Inflammatory macrophage treated with lipopolysaccharide for 4 hours (primary cell): ENCODE results near the gene MEAF6.
A peak's percentile ranks its signal among the peaks of the same experiment; 100 is the strongest.
"Not testable (repeated sequence)": the region's sequence is repeated elsewhere in the genome, so short reads cannot be mapped to it uniquely, and the experiment has no call there.

Experiments
- DNase-seq: peaks from one replicate; pipeline ENCODE4 v3.0.0-alpha.2; 2020

MEAF6 gene

GRCh38 chr1:37529888-37530287 is 15.3 kb upstream of the MEAF6 start:
- not testable (repeated sequence) for DNase-seq

- DNase-seq = no peak
Measured at GRCh38 chr1:37519613-37520012, 5.0 kb upstream of the MEAF6 start.

GRCh38 chr1:37518929-37519328 is 4.4 kb upstream of the MEAF6 start:
- DNase-seq = not testable (repeated sequence)

GRCh38 chr1:37518241-37518640 is 3.7 kb upstream of the MEAF6 start:
- not testable (repeated sequence) for DNase-seq

DNA sequence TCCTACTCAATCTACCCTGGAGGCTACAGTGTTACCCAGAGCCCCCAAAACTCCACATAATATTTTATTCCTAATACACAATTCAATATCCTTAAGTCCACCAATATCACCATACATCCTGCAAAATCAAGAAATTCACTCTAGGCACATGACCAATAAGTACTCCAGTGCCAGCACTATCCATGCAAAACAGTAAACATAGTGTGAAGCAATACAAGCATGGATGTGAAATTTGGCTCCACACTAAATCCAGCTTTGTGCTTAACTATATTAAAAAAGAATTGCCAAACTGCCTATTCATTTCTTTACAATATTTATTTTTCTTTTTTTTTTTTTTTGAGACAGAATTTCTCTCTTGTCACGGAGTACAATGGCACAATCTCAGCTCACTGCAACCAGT is 3.0 kb upstream of the MEAF6 start:
- no peak for DNase-seq

GRCh38 chr1:37515185-37516034 is 844 bp upstream of the MEAF6 start:
- DNase-seq = no peak

DNA sequence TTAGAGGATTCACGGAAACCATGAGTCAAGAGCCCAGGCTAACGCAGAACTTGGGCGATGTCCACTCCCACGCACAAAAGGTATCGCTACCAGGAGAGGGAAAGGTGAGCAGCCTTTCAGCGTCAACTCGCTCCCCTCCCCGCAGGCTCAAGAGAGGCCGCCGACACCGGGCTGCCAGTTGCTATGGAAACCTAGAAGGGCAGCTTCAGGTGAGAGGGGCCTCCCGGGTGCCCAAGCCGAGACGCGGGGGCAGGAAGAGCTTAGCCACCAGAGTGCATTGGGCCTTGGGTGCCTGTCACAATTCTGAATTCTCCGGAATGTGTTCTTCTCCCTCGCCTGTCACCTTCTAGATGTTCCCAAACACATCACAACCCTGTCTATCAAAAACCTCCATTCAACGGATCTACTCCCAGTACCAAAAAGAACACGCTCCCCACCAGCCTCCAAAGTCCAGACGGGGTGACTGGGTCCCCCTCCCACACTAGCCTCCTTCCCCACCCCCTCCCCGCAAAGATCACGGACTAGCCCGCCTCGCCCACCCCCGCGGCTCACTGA is 694 bp downstream of the MEAF6 start:
- DNase-seq = no peak

- no peak for DNase-seq
Measured at GRCh38 chr1:37509181-37509580, 5.4 kb downstream of the MEAF6 start.

DNA sequence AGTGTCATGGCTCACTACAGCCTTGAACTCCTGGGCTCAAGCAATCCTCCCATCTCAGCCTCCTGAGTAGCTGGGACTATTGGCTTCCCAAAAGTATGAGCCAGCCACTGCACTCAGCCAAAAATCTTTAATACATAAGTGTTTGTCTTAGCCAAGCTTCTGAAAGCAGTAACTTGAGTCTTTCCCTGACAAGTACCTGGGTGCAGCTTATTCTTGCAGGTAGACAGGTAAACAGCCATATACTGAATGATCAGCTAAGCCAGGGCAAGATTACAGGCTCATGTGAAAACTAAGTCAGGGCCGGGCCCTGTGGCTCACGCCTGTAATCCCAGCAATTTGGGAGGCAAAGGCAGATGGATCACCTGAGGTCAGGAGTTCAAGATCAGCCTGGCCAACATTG is 7.8 kb downstream of the MEAF6 start:
- DNase-seq = no peak

- DNase-seq = not testable (repeated sequence)
Measured at GRCh38 chr1:37502791-37503190, 11.8 kb downstream of the MEAF6 start.

- no peak for DNase-seq
Measured at GRCh38 chr1:37502104-37502503, 12.5 kb downstream of the MEAF6 start.

DNA sequence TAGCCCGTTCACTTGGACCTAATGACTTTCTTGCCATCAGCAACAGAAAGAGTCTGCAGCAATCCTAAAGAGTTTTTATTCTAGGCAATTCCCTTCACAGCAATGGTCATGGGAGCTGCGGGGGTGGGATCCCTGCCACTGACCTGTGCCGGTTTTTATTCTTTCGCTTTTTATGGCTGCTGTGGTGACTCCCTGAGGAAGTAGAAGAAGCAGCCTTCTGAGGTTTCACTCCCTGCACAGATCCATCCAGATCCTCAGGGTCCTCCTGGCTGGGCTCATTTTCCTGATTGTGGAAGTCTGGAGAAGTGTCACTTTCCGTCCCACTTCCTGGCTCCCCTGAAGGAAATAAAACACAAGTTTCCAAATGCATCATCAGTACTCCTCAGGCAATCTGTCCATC is 12.9 kb downstream of the MEAF6 start:
- DNase-seq = no peak

GRCh38 chr1:37498872-37499617 is 15.5 kb downstream of the MEAF6 start:
- no peak for DNase-seq

GRCh38 chr1:37497832-37498231 is 16.7 kb downstream of the MEAF6 start:
- no peak for DNase-seq

DNA sequence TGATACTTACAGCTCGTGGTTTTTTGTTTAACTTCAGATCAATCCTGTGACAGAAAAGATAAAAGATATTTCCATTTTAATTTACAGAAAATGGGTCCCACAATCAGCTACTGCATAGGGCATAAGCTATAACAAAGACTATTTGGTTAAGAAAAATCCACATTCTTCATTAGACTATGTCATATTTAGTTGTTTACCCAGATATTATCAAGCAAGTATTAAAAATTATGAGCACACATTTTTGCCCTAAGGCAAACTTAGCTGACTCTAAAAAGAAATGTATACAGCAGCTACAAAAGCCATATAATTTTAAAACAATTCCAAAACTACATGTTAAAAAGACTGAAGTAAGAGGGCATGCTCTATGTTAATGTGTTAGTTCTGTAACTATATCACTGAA is 18.7 kb downstream of the MEAF6 start:
- DNase-seq = no peak

- no peak for DNase-seq
Measured at GRCh38 chr1:37493336-37494098, 21.0 kb downstream of the MEAF6 start.

GRCh38 chr1:37487619-37487984 is 27.0 kb downstream of the MEAF6 start:
- DNase-seq = no peak

- peak; percentile 88 for DNase-seq
Measured at GRCh38 chr1:37486680-37487618, 27.6 kb downstream of the MEAF6 start.

GRCh38 chr1:37485902-37486679 is 28.5 kb downstream of the MEAF6 start:
- DNase-seq = peak; percentile 48

DNA sequence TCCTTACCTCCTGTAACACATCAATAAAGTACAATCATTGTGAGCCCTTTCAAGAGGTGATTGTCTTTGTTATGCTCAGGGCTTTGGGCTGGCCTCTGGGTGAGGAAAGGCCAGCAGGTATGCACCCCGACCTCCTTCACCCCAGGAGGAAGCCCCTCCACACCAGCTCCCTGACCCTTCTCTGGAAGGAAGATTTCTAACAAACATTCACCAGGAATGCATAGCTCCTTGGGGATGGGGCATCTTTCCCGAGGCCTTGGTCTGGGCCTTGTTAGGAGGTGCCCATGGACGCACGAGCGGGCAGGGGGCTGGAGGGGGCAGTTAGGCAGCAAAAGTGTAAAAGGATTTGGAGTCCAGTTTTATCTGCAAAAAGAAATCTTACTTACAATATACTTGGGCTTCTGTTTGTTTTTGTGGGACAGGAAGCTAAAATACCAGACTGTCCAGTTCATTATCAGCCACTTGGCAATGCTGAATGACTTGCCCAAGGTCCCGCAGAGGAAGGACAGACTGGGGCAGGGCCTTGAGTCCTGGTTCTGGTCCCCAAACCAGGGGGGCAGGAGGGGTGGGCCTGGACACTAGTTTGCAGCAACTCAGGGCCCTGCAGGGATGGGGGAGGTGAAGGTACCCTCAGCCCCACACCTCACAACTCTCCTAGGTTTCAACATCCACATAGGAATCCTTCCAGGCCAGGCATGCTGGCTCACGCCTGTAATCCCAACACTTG is 30.1 kb downstream of the MEAF6 start:
- DNase-seq = no peak

DNA sequence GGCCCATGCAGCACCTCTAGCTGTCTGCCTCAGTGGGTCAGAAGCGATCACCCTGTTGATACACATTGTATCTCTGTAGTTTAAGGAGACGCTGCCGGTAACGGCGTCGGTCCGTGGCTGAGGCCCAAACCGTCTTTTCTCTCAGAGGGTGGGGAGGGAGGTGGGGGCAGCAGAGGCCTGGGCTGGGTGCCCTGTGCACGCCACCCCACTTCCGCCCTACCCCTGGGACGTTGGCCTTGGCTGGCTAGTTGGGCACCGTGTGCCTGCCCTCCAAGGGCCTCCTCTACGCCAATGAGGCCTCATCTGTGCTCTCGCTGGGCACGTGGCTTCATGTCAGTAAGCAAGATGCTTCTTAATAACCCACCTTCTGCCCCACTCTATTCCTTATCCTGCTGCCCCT is 30.8 kb downstream of the MEAF6 start:
- DNase-seq = no peak
